ENCODE data around the gene ACOD1. TPM values are rescaled to one million over a fixed set of nuclear protein-coding genes. Genes with fewer than 3 reads are reported as not detected.
"Not testable (repeated sequence)": the region's sequence is repeated elsewhere in the genome, so short reads cannot be mapped to it uniquely, and the experiment has no call there.

Gene ACOD1
- total RNA-seq, 1 donor from 2014 or later = not detected

DNA sequence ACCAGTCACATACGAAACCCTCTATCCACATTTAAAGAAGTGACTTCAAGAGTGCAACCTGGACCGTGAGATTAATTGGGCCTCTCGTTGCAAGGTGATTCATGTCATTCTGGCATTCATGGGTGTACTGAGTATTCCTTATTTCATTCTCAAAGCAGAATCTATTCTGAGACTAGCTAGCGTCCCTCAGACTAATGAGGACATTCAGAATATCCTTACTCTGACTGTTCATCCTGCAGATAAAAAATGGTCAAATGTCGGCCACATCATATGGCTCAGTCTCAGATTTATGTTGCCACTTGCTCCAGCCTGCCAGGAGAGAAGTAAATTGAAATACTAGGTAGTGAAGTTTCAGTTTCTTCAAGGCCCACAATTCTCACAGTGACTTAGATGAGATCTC is 7.3 kb downstream of the ACOD1 start:
- TF ChIP-seq, protein P1, sequence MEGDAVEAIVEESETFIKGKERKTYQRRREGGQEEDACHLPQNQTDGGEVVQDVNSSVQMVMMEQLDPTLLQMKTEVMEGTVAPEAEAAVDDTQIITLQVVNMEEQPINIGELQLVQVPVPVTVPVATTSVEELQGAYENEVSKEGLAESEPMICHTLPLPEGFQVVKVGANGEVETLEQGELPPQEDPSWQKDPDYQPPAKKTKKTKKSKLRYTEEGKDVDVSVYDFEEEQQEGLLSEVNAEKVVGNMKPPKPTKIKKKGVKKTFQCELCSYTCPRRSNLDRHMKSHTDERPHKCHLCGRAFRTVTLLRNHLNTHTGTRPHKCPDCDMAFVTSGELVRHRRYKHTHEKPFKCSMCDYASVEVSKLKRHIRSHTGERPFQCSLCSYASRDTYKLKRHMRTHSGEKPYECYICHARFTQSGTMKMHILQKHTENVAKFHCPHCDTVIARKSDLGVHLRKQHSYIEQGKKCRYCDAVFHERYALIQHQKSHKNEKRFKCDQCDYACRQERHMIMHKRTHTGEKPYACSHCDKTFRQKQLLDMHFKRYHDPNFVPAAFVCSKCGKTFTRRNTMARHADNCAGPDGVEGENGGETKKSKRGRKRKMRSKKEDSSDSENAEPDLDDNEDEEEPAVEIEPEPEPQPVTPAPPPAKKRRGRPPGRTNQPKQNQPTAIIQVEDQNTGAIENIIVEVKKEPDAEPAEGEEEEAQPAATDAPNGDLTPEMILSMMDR (IDR thresholded peaks at IDR 0.05) = no peak
- CTCF ChIA-PET = no interaction called here

DNA sequence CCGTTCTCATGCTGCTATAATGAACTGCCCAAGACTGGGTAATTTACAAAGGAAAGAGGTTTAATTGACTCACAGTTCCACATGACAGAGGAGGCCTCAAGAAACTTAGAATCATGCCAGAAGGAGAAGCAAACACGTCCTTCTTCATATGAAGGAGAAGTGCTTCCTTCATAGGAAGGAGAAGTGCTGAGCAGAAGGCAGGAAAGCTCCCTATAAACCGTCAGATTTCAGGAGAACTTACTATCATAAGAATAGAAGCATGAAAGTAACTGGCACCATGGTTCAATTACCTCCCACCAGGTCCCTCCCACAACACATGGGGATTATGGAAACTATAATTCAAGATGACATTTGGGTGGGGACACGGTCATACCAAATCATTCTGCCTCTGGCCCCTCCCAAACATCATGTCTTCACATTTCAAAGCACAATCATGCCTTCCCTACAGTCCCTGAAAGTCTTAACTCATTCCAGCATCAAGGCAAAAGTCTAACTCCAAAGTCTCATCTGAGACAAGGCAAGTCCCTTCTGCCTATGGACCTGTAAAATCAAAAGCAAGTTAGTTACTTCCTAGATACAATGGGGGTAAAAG is 10.6 kb downstream of the ACOD1 start:
- CTCF ChIA-PET = no interaction called here
- intact Hi-C loops (cut with micrococcal nuclease) = no loop called here
- Mint-ChIP-seq H3K4me1 (no peaks in the 10 kb centered on the region), H3K4me3 (no peak overlapping the region), H3K27ac (no peak overlapping the region), H3K9me3 (peaks cover 17% of the 10 kb centered on the region), H3K27me3 (peaks cover 8% of the 10 kb centered on the region), H3K36me3 (ENCODE audit: low read depth) (peaks cover 7% of the 10 kb centered on the region)
- ATAC-seq (ENCODE audit: low read depth) (no peak), DNase-seq (no peak)
- TF ChIP-seq, protein P1 (IDR thresholded peaks at IDR 0.05) = no peak
- POLR2A ChIA-PET = no interaction called here

More for the DNA sequence above, 7.3 kb downstream of the ACOD1 start:
- DNase-seq (no peak), ATAC-seq (ENCODE audit: low read depth) (no peak)
- peaks cover 6% of the 10 kb centered on the region for H3K36me3 Mint-ChIP-seq (ENCODE audit: low read depth)
- no peak overlapping the region for H3K27ac Mint-ChIP-seq
- intact Hi-C loops (cut with micrococcal nuclease) = no loop called here
- H3K4me3 Mint-ChIP-seq = no peak overlapping the region
- H3K27me3 Mint-ChIP-seq = peaks cover 25% of the 10 kb centered on the region
- H3K4me1 Mint-ChIP-seq = no peaks in the 10 kb centered on the region
- H3K9me3 Mint-ChIP-seq = peaks cover 13% of the 10 kb centered on the region
- POLR2A ChIA-PET = no interaction called here

DNA sequence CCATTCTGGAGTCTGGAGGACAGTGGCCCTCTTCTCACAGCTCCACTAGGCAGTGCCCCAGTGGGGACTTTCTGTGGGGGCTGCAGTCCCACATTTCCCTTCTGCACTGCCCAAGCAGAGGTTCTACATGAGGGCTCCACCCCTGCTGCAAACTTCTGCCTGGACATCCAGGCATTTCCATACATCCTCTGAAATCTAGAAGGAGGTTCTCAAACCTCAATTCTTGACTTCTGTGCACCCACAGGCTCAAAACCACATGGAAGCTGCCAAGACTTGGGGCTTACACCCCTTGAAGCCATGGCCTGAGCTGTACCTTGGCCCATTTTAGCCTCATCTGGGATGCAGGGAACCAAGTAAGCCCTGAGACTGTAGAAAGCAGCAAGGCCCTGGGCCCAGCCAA is 11.4 kb downstream of the ACOD1 start:
- H3K4me3 Mint-ChIP-seq; H3K27me3 Mint-ChIP-seq; H3K4me1 Mint-ChIP-seq; intact Hi-C loops (cut with micrococcal nuclease); DNase-seq; ATAC-seq (ENCODE audit: low read depth); H3K27ac Mint-ChIP-seq; POLR2A ChIA-PET; H3K36me3 Mint-ChIP-seq (ENCODE audit: low read depth); CTCF ChIA-PET: not testable (repeated sequence)
- peaks cover 17% of the 10 kb centered on the region for H3K9me3 Mint-ChIP-seq

DNA sequence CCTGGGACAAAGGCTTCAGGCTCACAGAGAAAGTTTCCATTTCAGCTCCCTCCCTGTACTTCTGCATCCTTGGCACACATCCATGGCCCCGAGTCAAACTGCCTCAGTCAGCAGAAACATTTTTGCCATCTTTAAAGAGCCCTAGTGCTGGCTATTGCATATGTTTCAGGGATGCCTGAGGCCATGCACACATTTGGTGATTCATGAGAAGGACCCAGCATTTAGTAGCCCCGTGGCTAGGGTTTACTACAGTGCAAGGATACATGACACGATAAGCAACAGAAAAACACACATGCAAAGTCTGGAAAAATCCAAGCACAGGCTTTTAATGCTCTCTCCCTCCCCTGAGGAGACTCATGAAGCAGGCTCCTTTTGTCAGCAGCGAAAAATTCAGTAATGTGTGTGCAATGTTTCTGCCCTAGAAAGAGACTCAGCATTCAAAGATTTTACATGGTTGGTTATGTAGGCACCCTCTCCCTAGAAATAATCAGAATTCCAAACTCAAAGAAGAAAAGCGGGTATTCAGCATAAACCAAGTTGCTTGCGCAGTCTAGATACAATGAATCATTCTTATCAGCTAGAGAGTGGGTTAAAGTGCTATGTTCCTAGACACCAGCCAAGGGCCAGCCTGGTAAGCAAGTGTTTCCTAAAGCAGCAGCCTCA is 17.6 kb downstream of the ACOD1 start:
- H3K4me3 Mint-ChIP-seq = no peak overlapping the region
- H3K9me3 Mint-ChIP-seq = peaks cover 2% of the 10 kb centered on the region
- H3K27ac Mint-ChIP-seq = no peak overlapping the region
- TF ChIP-seq, protein P1 (IDR thresholded peaks at IDR 0.05) = no peak
- ChIA-PET CTCF (no interaction called here), POLR2A (no interaction called here)
- intact Hi-C loops (cut with micrococcal nuclease) = no loop called here
- no peaks in the 10 kb centered on the region for H3K36me3 Mint-ChIP-seq (ENCODE audit: low read depth)
- H3K27me3 Mint-ChIP-seq = peaks cover 10% of the 10 kb centered on the region
- ATAC-seq (ENCODE audit: low read depth) = no peak
- no peak for DNase-seq
- H3K4me1 Mint-ChIP-seq = no peaks in the 10 kb centered on the region

DNA sequence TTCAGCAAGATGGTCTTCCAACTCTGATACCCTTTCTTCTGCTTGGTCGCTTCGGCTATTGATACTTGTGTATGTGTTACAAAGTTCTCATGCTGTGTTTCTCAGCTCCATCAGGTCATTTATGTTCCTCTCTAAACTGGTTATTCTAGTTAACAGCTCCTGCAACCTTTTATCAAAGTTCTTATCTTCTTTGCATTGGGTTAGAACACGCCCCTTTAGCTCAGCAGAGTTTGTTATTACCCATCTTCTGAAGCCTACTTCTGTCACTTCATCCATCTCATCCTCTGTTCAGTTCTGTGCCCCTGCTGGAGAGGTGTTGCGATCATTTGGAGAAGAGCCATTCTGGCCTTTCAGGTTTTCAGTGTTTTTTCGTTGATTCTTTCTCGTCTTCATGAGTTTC is 18.7 kb downstream of the ACOD1 start:
- POLR2A ChIA-PET = no interaction called here
- H3K4me3 Mint-ChIP-seq = no peak overlapping the region
- no peaks in the 10 kb centered on the region for H3K9me3 Mint-ChIP-seq
- H3K36me3 Mint-ChIP-seq (ENCODE audit: low read depth) = no peaks in the 10 kb centered on the region
- H3K4me1 Mint-ChIP-seq = no peaks in the 10 kb centered on the region
- no peak for DNase-seq
- intact Hi-C loops (cut with micrococcal nuclease) = no loop called here
- CTCF ChIA-PET = no interaction called here
- H3K27me3 Mint-ChIP-seq = peaks cover 13% of the 10 kb centered on the region
- ATAC-seq (ENCODE audit: low read depth) = no peak
- TF ChIP-seq, protein P1 (IDR thresholded peaks at IDR 0.05) = no peak
- H3K27ac Mint-ChIP-seq = no peak overlapping the region

Data from activated B cell treated with CpG ODN at 0.5 μM for 24 hours (primary cell).